CD4-positive, alpha-beta T cell (primary cell): ENCODE data around the gene ARHGEF17. TPM values are rescaled to one million over a fixed set of nuclear protein-coding genes. Genes with fewer than 3 reads are reported as not detected.

Experiments
- ATAC-seq: fragments of 200-7000 bp; cut with Tn5 transposase; one replicate; pipeline ENCODE4 v1.10.0; 2022; ENCODE audit warnings: mild to moderate bottlenecking; ENCODE audit not compliant: poor library complexity
- CTCF ChIA-PET: fragments of 350-600 bp; sonication (Branson Sonifier 250); formaldehyde crosslinking; loops from one replicate; lab custom pipeline; 2021; ENCODE audit warnings: antibody characterized with exemption, inconsistent platforms; lab: Charles Lee
- POLR2A ChIA-PET: fragments of 350-600 bp; sonication (Branson Sonifier 250); formaldehyde crosslinking; loops from one replicate; lab custom pipeline; 2021; ENCODE audit warnings: antibody characterized with exemption, inconsistent platforms; lab: Charles Lee
- DNase-seq, 14 experiments: peaks; one replicate each; pipeline ENCODE4 v3.0.0-alpha.2; 2013 to 2020; ENCODE audit warnings: mixed read lengths in 2 of 14
- H3K27ac ChIP-seq, 2 donors: one replicate each; pipeline versions ENCODE4 v1.5.1 to v1.7.0; 2013; ENCODE audit warnings: low read length in 2 of 2, low read depth in 1 of 2, mild to moderate bottlenecking in 1 of 2
- H3K27me3 ChIP-seq, 2 experiments: 1 replicate in 1 of 2; 2 replicates in 1 of 2; pipeline versions ENCODE4 v1.6.1 to v1.7.0; 2013; ENCODE audit warnings: low read length in 2 of 2, control low read depth in 1 of 2, mild to moderate bottlenecking in 1 of 2, moderate library complexity in 1 of 2; ENCODE audit not compliant: insufficient read depth in 2 of 2, control insufficient read depth in 1 of 2
- H3K36me3 ChIP-seq: one replicate; pipeline ENCODE4 v1.6.1; 2013; ENCODE audit warnings: low read length, control low read depth; ENCODE audit not compliant: insufficient read depth
- H3K4me1 ChIP-seq: one replicate; pipeline ENCODE4 v1.6.1; 2013; ENCODE audit warnings: low read length, control low read depth; ENCODE audit not compliant: insufficient read depth
- H3K4me3 ChIP-seq: one replicate; pipeline ENCODE4 v1.5.1; 2013; ENCODE audit warnings: mild to moderate bottlenecking, low read length, moderate library complexity
- H3K9me3 ChIP-seq, 2 experiments: 1 replicate in 1 of 2; 2 replicates in 1 of 2; pipeline versions ENCODE4 v1.6.1 to v1.7.0; 2013; ENCODE audit warnings: low read length in 2 of 2, mild to moderate bottlenecking in 2 of 2, control low read depth in 1 of 2, moderate library complexity in 1 of 2; ENCODE audit not compliant: control insufficient read depth in 1 of 2, insufficient read depth in 1 of 2
- H3K27ac Mint-ChIP-seq: one replicate; pipeline ENCODE4 v1.8.0; 2020; ENCODE audit warnings: mixed read lengths
- H3K27me3 Mint-ChIP-seq: one replicate; pipeline ENCODE4 v1.8.0; 2021; ENCODE audit warnings: mixed read lengths
- H3K36me3 Mint-ChIP-seq: one replicate; pipeline ENCODE4 v1.8.0; 2021; ENCODE audit warnings: low read depth, mixed read lengths
- H3K4me1 Mint-ChIP-seq: one replicate; pipeline ENCODE4 v1.8.0; 2021; ENCODE audit warnings: low read depth, mixed read lengths
- H3K4me3 Mint-ChIP-seq: one replicate; pipeline ENCODE4 v1.8.0; 2020; ENCODE audit warnings: mild to moderate bottlenecking, mixed read lengths
- H3K9me3 Mint-ChIP-seq: one replicate; pipeline ENCODE4 v1.8.0; 2020; ENCODE audit warnings: mixed read lengths
- intact Hi-C, 2 experiments: fragments of 100-400 bp; cut with DNase I in 1 of 2; cut with micrococcal nuclease in 1 of 2; formaldehyde crosslinking; loops; one replicate each; pipeline versions ENCODE4 v1.15.1 to v1.9.0; 2023 to 2025; cut with DNase I, micrococcal nuclease
- total RNA-seq, 174 experiments: library from RNA in 2 of 174; stranded (reverse) in 2 of 174; gene quantifications; one replicate each; pipeline ENCODE4 v1.2.3 and lab custom pipeline; 2021 to 2026
- TF ChIP-seq, protein P1 (sequence below): fragments of 200-600 bp; IDR thresholded peaks from one replicate; pipeline ENCODE4 v1.8.0; 2022; ENCODE audit warnings: antibody characterized with exemption, mild to moderate bottlenecking

ARHGEF17 gene
- total RNA-seq, 2 experiments from 2014 or later: not detected

DNA sequence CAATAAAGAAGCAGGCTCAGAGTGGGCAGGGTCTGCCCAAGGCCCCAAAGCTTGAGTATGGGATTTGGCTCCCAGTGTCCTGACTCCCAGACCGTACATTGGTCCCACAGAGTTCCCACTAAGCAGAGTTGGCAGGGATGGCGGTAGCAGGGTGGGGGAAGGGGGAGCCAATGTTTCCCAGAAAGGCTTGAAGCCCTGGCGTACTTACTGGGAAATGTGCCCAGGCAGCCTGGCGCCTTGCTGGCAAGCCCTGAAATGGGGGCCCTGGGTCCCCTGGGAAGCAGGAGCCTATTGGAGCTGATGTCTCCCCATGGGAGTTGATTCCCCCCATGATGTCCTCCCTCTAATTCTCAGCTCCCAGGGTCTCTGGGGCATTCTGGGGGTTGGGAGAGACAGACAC lies 9.3 kb downstream of the ARHGEF17 start:
- Histone ChIP-seq H3K27ac (no peak overlapping the region), H3K27me3 (no peaks in the 10 kb centered on the region), H3K4me3 (no peak overlapping the region), H3K4me1 (peaks cover 8% of the 10 kb centered on the region), H3K36me3 (no peaks in the 10 kb centered on the region), H3K9me3 (no peaks in the 10 kb centered on the region)
- Mint-ChIP-seq H3K27ac (no peak overlapping the region), H3K4me3 (no peak overlapping the region), H3K36me3 (no peaks in the 10 kb centered on the region), H3K4me1 (peaks cover 10% of the 10 kb centered on the region), H3K27me3 (peaks cover 7% of the 10 kb centered on the region), H3K9me3 (no peaks in the 10 kb centered on the region)
- DNase-seq: no peak
- CTCF ChIA-PET: no interaction called here
- intact Hi-C loops: no loop called here
- POLR2A ChIA-PET: no interaction called here
- no peak for ATAC-seq
- TF ChIP-seq, protein P1, sequence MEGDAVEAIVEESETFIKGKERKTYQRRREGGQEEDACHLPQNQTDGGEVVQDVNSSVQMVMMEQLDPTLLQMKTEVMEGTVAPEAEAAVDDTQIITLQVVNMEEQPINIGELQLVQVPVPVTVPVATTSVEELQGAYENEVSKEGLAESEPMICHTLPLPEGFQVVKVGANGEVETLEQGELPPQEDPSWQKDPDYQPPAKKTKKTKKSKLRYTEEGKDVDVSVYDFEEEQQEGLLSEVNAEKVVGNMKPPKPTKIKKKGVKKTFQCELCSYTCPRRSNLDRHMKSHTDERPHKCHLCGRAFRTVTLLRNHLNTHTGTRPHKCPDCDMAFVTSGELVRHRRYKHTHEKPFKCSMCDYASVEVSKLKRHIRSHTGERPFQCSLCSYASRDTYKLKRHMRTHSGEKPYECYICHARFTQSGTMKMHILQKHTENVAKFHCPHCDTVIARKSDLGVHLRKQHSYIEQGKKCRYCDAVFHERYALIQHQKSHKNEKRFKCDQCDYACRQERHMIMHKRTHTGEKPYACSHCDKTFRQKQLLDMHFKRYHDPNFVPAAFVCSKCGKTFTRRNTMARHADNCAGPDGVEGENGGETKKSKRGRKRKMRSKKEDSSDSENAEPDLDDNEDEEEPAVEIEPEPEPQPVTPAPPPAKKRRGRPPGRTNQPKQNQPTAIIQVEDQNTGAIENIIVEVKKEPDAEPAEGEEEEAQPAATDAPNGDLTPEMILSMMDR: no peak

DNA sequence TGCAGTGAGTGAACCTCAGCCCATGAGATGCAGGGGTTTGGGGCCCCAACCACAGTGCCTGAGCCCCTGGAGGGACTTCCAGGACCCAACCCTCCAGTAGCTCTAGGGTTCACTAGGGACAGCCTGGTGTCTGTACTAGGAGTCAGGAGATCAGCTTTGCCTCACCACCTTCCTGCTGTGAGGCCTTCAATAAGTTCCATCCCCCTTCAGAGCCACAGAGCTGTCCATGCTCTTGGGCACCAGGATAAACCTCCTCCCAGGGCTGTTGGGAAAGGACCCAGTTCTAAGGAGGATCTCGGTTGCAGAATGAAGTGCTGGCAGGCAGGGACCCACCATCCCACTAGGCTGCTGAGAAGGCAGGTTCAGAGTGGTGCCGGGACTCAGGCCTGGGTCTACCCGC lies 9.7 kb downstream of the ARHGEF17 start:
- Mint-ChIP-seq H3K4me1 (peaks cover 10% of the 10 kb centered on the region), H3K27ac (no peak overlapping the region), H3K9me3 (no peaks in the 10 kb centered on the region), H3K27me3 (peaks cover 7% of the 10 kb centered on the region), H3K4me3 (no peak overlapping the region), H3K36me3 (no peaks in the 10 kb centered on the region)
- ChIA-PET POLR2A (no interaction called here), CTCF (no interaction called here)
- intact Hi-C loops: no loop called here
- DNase-seq: no peak
- H3K27ac ChIP-seq: no peak overlapping the region
- H3K4me1 ChIP-seq: peaks cover 8% of the 10 kb centered on the region
- no peak for ATAC-seq
- TF ChIP-seq, protein P1: no peak
- H3K27me3 ChIP-seq: no peaks in the 10 kb centered on the region
- no peaks in the 10 kb centered on the region for H3K36me3 ChIP-seq
- H3K9me3 ChIP-seq: no peaks in the 10 kb centered on the region
- H3K4me3 ChIP-seq: no peak overlapping the region

DNA sequence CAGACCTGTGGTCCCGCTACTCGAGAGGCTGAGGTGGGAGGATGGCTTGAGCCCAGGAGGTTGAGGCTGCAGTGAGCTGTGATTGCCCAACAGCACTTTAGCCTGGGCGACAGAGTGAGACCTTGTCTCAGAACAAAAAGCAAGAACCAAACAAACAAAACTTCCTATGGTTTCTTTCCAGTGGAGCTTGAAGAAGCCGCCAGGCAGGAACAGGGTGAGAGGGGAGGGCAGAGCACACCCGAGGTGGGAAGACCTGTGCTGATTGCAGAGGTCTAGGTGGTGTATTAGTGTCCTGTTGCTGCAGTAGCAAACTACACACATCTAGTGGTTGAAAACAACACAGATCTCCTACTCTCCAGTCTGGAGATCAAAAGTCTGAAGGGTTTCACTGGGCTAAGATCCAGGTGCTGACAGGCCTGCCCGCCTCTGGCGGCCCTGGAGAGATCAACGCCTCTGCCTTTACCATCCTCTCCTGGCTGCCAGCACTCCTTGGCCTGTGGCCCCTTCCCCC lies 10.5 kb downstream of the ARHGEF17 start:
- Histone ChIP-seq H3K27me3 (no peaks in the 10 kb centered on the region), H3K27ac (no peak overlapping the region), H3K36me3 (no peaks in the 10 kb centered on the region), H3K9me3 (no peaks in the 10 kb centered on the region), H3K4me1 (peaks cover 8% of the 10 kb centered on the region), H3K4me3 (no peak overlapping the region)
- Mint-ChIP-seq H3K27ac (no peak overlapping the region), H3K4me3 (no peak overlapping the region), H3K4me1 (peaks cover 10% of the 10 kb centered on the region), H3K27me3 (peaks cover 7% of the 10 kb centered on the region), H3K36me3 (no peaks in the 10 kb centered on the region), H3K9me3 (no peaks in the 10 kb centered on the region)
- DNase-seq (no peak), ATAC-seq (no peak)
- intact Hi-C loops: no loop called here
- POLR2A ChIA-PET: no interaction called here
- TF ChIP-seq, protein P1: no peak
- CTCF ChIA-PET: no interaction called here
